H1 (cell line): ENCODE data around the gene ZC3H11A. TPM values are rescaled to one million over a fixed set of nuclear protein-coding genes. Genes with fewer than 3 reads are reported as not detected.

Experiments
- BACH1 ChIP-seq: IDR thresholded peaks from 2 replicates; pipeline ENCODE4 v1.6.1; 2012; ENCODE audit warnings: low read length, improper control_type of control experiment
- BCL11A ChIP-seq, 2 experiments: IDR thresholded peaks; one replicate each; pipeline ENCODE4 v1.6.1; 2011; ENCODE audit warnings: low read depth in 2 of 2, low read length in 2 of 2, mild to moderate bottlenecking in 2 of 2
- FOSL1 ChIP-seq: IDR thresholded peaks from 2 replicates; pipeline ENCODE4 v1.6.1; 2011; ENCODE audit warnings: mild to moderate bottlenecking, low read depth, low read length, moderate library complexity; ENCODE audit not compliant: insufficient read depth
- JUND ChIP-seq: IDR thresholded peaks from 2 replicates; pipeline ENCODE4 v1.6.1; 2011; ENCODE audit warnings: mild to moderate bottlenecking, improper control_type of control experiment, low read length
- MAFK ChIP-seq: IDR thresholded peaks from 2 replicates; pipeline ENCODE4 v1.6.1; 2012; ENCODE audit warnings: low read depth, mild to moderate bottlenecking, improper control_type of control experiment, low read length
- NANOG ChIP-seq: IDR thresholded peaks from 2 replicates; pipeline ENCODE4 v1.6.1; 2011; ENCODE audit warnings: low read length, low read depth, mild to moderate bottlenecking, inconsistent platforms; ENCODE audit not compliant: insufficient read depth, poor library complexity, severe bottlenecking
- RAD21 ChIP-seq, 2 experiments: IDR thresholded peaks in 1 of 2; conservative IDR thresholded peaks in 1 of 2; 2 replicates each; pipeline ENCODE4 v1.6.1; 2011; ENCODE audit warnings: low read depth in 2 of 2, low read length in 2 of 2, improper control_type of control experiment in 1 of 2, inconsistent platforms in 1 of 2, mild to moderate bottlenecking in 1 of 2, moderate library complexity in 1 of 2
- SP4 ChIP-seq: IDR thresholded peaks from 2 replicates; pipeline ENCODE4 v1.6.1; 2012; ENCODE audit warnings: low read length, inconsistent platforms
- polyA plus RNA-seq, 7 experiments: library from polyadenylated mRNA; depleted of rRNA in 3 of 7; stranded (reverse) in 5 of 7; unstranded in 2 of 7; fragments of >200 nt in 5 of 7; fragments of 200-250 nt in 2 of 7; gene quantifications; 1 replicate in 5 of 7; 2 replicates in 1 of 7; 4 replicates in 1 of 7; pipeline versions ENCODE4 v1.2.1 to v1.2.3, GENCODE V29; 2011 to 2013; ENCODE audit warnings: missing spikeins in 2 of 7, mixed read lengths in 2 of 7
- total RNA-seq: library from RNA; stranded (reverse); fragmentation: NEBNext Ultra II Directional; extraction: Animal tissue kit (Norgen Biotek cat#: 25700); gene quantifications from 2 replicates; pipeline ENCODE4 v1.2.1, GENCODE V29; 2021
- TF ChIP-seq, protein P1 (sequence below): fragments of 300-600 bp; sonication (generic); IDR thresholded peaks from 2 replicates; pipeline ENCODE4 v1.7.1; 2012; ENCODE audit warnings: low read length, moderate library complexity, mild to moderate bottlenecking, inconsistent platforms; ENCODE audit not compliant: insufficient replicate concordance

Gene ZC3H11A
- total and polyA plus RNA-seq, 2 of the 8 experiments (the other 6 are each of a cell fraction or from before 2014, with no cell fraction given): 37.2 to 105 TPM

DNA sequence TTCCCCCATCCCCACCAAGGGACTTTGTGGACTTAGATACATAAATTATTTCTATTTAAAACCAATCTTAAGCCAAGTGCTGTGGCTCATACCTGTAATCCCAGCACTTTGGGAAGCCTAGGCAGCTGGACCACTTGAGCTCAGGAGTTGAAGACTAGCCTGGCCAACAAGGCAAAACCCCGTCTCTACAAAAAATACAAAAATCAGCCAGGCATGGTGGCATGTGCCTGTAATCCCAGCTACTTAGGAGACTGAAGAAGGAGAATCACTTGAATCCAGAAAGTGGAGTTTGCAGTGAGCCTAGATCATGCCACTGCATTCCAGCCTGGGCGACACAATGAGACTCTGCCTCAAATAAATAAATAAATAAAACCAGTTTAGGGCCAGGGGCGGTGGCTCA is 34.9 kb upstream of the ZC3H11A start (continued):
- TF ChIP-seq, protein P1, sequence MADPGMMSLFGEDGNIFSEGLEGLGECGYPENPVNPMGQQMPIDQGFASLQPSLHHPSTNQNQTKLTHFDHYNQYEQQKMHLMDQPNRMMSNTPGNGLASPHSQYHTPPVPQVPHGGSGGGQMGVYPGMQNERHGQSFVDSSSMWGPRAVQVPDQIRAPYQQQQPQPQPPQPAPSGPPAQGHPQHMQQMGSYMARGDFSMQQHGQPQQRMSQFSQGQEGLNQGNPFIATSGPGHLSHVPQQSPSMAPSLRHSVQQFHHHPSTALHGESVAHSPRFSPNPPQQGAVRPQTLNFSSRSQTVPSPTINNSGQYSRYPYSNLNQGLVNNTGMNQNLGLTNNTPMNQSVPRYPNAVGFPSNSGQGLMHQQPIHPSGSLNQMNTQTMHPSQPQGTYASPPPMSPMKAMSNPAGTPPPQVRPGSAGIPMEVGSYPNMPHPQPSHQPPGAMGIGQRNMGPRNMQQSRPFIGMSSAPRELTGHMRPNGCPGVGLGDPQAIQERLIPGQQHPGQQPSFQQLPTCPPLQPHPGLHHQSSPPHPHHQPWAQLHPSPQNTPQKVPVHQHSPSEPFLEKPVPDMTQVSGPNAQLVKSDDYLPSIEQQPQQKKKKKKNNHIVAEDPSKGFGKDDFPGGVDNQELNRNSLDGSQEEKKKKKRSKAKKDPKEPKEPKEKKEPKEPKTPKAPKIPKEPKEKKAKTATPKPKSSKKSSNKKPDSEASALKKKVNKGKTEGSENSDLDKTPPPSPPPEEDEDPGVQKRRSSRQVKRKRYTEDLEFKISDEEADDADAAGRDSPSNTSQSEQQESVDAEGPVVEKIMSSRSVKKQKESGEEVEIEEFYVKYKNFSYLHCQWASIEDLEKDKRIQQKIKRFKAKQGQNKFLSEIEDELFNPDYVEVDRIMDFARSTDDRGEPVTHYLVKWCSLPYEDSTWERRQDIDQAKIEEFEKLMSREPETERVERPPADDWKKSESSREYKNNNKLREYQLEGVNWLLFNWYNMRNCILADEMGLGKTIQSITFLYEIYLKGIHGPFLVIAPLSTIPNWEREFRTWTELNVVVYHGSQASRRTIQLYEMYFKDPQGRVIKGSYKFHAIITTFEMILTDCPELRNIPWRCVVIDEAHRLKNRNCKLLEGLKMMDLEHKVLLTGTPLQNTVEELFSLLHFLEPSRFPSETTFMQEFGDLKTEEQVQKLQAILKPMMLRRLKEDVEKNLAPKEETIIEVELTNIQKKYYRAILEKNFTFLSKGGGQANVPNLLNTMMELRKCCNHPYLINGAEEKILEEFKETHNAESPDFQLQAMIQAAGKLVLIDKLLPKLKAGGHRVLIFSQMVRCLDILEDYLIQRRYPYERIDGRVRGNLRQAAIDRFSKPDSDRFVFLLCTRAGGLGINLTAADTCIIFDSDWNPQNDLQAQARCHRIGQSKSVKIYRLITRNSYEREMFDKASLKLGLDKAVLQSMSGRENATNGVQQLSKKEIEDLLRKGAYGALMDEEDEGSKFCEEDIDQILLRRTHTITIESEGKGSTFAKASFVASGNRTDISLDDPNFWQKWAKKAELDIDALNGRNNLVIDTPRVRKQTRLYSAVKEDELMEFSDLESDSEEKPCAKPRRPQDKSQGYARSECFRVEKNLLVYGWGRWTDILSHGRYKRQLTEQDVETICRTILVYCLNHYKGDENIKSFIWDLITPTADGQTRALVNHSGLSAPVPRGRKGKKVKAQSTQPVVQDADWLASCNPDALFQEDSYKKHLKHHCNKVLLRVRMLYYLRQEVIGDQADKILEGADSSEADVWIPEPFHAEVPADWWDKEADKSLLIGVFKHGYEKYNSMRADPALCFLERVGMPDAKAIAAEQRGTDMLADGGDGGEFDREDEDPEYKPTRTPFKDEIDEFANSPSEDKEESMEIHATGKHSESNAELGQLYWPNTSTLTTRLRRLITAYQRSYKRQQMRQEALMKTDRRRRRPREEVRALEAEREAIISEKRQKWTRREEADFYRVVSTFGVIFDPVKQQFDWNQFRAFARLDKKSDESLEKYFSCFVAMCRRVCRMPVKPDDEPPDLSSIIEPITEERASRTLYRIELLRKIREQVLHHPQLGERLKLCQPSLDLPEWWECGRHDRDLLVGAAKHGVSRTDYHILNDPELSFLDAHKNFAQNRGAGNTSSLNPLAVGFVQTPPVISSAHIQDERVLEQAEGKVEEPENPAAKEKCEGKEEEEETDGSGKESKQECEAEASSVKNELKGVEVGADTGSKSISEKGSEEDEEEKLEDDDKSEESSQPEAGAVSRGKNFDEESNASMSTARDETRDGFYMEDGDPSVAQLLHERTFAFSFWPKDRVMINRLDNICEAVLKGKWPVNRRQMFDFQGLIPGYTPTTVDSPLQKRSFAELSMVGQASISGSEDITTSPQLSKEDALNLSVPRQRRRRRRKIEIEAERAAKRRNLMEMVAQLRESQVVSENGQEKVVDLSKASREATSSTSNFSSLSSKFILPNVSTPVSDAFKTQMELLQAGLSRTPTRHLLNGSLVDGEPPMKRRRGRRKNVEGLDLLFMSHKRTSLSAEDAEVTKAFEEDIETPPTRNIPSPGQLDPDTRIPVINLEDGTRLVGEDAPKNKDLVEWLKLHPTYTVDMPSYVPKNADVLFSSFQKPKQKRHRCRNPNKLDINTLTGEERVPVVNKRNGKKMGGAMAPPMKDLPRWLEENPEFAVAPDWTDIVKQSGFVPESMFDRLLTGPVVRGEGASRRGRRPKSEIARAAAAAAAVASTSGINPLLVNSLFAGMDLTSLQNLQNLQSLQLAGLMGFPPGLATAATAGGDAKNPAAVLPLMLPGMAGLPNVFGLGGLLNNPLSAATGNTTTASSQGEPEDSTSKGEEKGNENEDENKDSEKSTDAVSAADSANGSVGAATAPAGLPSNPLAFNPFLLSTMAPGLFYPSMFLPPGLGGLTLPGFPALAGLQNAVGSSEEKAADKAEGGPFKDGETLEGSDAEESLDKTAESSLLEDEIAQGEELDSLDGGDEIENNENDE: no peak
- no peak for TF ChIP-seq MAFK
- no peak for TF ChIP-seq SP4
- no peak for TF ChIP-seq BACH1
- no peak for TF ChIP-seq RAD21 (IDR thresholded peaks at IDR 0.05 in 1 of 2, conservative IDR thresholded peaks at IDR 0.05 in 1 of 2; ENCODE audit: low read depth in 2 of 2, low read length in 2 of 2)
- no peak for TF ChIP-seq BCL11A (IDR thresholded peaks at IDR 0.05; ENCODE audit: low read depth in 2 of 2, low read length in 2 of 2)
- no peak for TF ChIP-seq NANOG
- no peak for TF ChIP-seq FOSL1
- TF ChIP-seq JUND: no peak
- TF ChIP-seq, all 59 proteins: peak for 0
